ENCODE results near the gene STRIP1. TPM values are rescaled to one million over a fixed set of nuclear protein-coding genes. Genes with fewer than 3 reads are reported as not detected.
A peak's percentile ranks its signal among the peaks of the same experiment; 100 is the strongest.

Gene STRIP1
- polyA plus RNA-seq, 6 donors from 2014 or later = 19.3 to 45.4 (median 24.1) TPM

- H3K4me1 Mint-ChIP-seq = peaks cover 8 to 11% (median 8%) of the 10 kb centered on the region in 3 donors
- H3K36me3 Mint-ChIP-seq = peaks cover 0 to 7% of the 10 kb centered on the region in 2 donors
- H3K27ac Mint-ChIP-seq = peak overlapping the region in 3 of 6 donors; percentile 44 to 94 (median 67)
- ATAC-seq (ENCODE audit: low read depth in 2 of 2) (no peak), DNase-seq (no peak)
- H3K4me3 Mint-ChIP-seq = no peak overlapping the region
- no peaks in the 10 kb centered on the region for H3K27me3 Mint-ChIP-seq
- H3K9me3 Mint-ChIP-seq = no peaks in the 10 kb centered on the region
These were observed 37.1 kb upstream of the STRIP1 start for GRCh38 chr1:109997204-109997866.

GRCh38 chr1:109997867-109998229, 36.6 kb upstream of the STRIP1 start:
- H3K36me3 Mint-ChIP-seq = peaks cover 0 to 7% of the 10 kb centered on the region in 2 donors
- ATAC-seq (ENCODE audit: low read depth in 2 of 2) = no peak
- no peak for DNase-seq
- no peaks in the 10 kb centered on the region for H3K27me3 Mint-ChIP-seq
- peaks cover 8 to 13% (median 8%) of the 10 kb centered on the region in 3 donors for H3K4me1 Mint-ChIP-seq
- no peaks in the 10 kb centered on the region for H3K9me3 Mint-ChIP-seq
- H3K4me3 Mint-ChIP-seq = no peak overlapping the region
- no peak overlapping the region for H3K27ac Mint-ChIP-seq

- Mint-ChIP-seq H3K4me3 (no peak overlapping the region), H3K36me3 (no peaks in the 10 kb centered on the region), H3K4me1 (peaks cover 24 to 31% (median 30%) of the 10 kb centered on the region in 3 donors), H3K27me3 (no peaks in the 10 kb centered on the region), H3K9me3 (no peaks in the 10 kb centered on the region), H3K27ac (peak overlapping the region in 3 of 6 donors; percentile 20 to 49 (median 47))
- ATAC-seq (ENCODE audit: low read depth in 2 of 2) (no peak), DNase-seq (no peak)
These were observed 31.7 kb upstream of the STRIP1 start for GRCh38 chr1:110002695-110003094.

GRCh38 chr1:110003747-110004428, 30.5 kb upstream of the STRIP1 start:
- Mint-ChIP-seq H3K4me3 (peak overlapping the region in 2 of 8 donors; percentile 20 to 57), H3K27ac (peak overlapping the region in 5 of 6 donors; percentile 13 to 67 (median 47)), H3K36me3 (no peaks in the 10 kb centered on the region), H3K9me3 (no peaks in the 10 kb centered on the region), H3K4me1 (peaks cover 24 to 31% (median 30%) of the 10 kb centered on the region in 3 donors), H3K27me3 (no peaks in the 10 kb centered on the region)
- DNase-seq = no peak
- peak; percentile 58 to 73 for ATAC-seq (ENCODE audit: low read depth in 2 of 2)

- Mint-ChIP-seq H3K27ac (peak overlapping the region in 2 of 6 donors; percentile 34 to 47), H3K4me1 (peaks cover 24 to 31% (median 30%) of the 10 kb centered on the region in 3 donors), H3K9me3 (no peaks in the 10 kb centered on the region), H3K36me3 (no peaks in the 10 kb centered on the region), H3K4me3 (no peak overlapping the region), H3K27me3 (no peaks in the 10 kb centered on the region)
- DNase-seq = no peak
- no peak for ATAC-seq (ENCODE audit: low read depth in 2 of 2)
These were observed 29.8 kb upstream of the STRIP1 start for GRCh38 chr1:110004583-110004982.

- H3K36me3 Mint-ChIP-seq = no peaks in the 10 kb centered on the region
- peaks cover 30 to 42% (median 40%) of the 10 kb centered on the region in 3 donors for H3K4me1 Mint-ChIP-seq
- DNase-seq = no peak
- no peak for ATAC-seq (ENCODE audit: low read depth in 2 of 2)
- no peaks in the 10 kb centered on the region for H3K9me3 Mint-ChIP-seq
- no peaks in the 10 kb centered on the region for H3K27me3 Mint-ChIP-seq
- no peak overlapping the region for H3K4me3 Mint-ChIP-seq
- H3K27ac Mint-ChIP-seq = peak overlapping the region in 2 of 6 donors; percentile 24 to 44
These were observed 28.5 kb upstream of the STRIP1 start for GRCh38 chr1:110005971-110006370.

- Mint-ChIP-seq H3K27me3 (no peaks in the 10 kb centered on the region), H3K4me1 (peaks cover 35 to 48% (median 45%) of the 10 kb centered on the region in 3 donors), H3K4me3 (no peak overlapping the region), H3K36me3 (no peaks in the 10 kb centered on the region), H3K9me3 (no peaks in the 10 kb centered on the region), H3K27ac (peak overlapping the region in 1 of 6 donors; percentile 44)
- ATAC-seq (ENCODE audit: low read depth in 2 of 2) (no peak), DNase-seq (no peak)
These were observed 27.9 kb upstream of the STRIP1 start for GRCh38 chr1:110006516-110006915.

- H3K4me3 Mint-ChIP-seq = no peak overlapping the region
- DNase-seq (no peak), ATAC-seq (ENCODE audit: low read depth in 2 of 2) (no peak)
- H3K9me3 Mint-ChIP-seq = no peaks in the 10 kb centered on the region
- H3K36me3 Mint-ChIP-seq = peaks cover 0 to 2% of the 10 kb centered on the region in 2 donors
- H3K4me1 Mint-ChIP-seq = peaks cover 39 to 54% (median 52%) of the 10 kb centered on the region in 3 donors
- H3K27ac Mint-ChIP-seq = peak overlapping the region in 4 of 6 donors; percentile 41 to 82 (median 54)
- H3K27me3 Mint-ChIP-seq = no peaks in the 10 kb centered on the region
These were observed 27.2 kb upstream of the STRIP1 start for GRCh38 chr1:110007046-110007830.

GRCh38 chr1:110008971-110009565, 25.4 kb upstream of the STRIP1 start:
- no peak overlapping the region for H3K4me3 Mint-ChIP-seq

GRCh38 chr1:110011527-110012041, 22.8 kb upstream of the STRIP1 start:
- ATAC-seq (ENCODE audit: low read depth in 2 of 2) (peak; percentile 90 to 91), DNase-seq (peak; percentile 83)
- H3K9me3 Mint-ChIP-seq = no peaks in the 10 kb centered on the region
- peaks cover 19 to 31% (median 29%) of the 10 kb centered on the region in 3 donors for H3K4me1 Mint-ChIP-seq
- no peaks in the 10 kb centered on the region for H3K27me3 Mint-ChIP-seq
- peak overlapping the region; percentile 18 to 90 (median 81) for H3K4me3 Mint-ChIP-seq
- peaks cover 18 to 24% of the 10 kb centered on the region in 2 donors for H3K36me3 Mint-ChIP-seq
- H3K27ac Mint-ChIP-seq = peak overlapping the region; percentile 98 to 99 (median 99)

More at GRCh38 chr1:110008971-110009565, 25.4 kb upstream of the STRIP1 start:
- DNase-seq (no peak), ATAC-seq (ENCODE audit: low read depth in 2 of 2) (no peak)
- Mint-ChIP-seq H3K27me3 (no peaks in the 10 kb centered on the region), H3K4me1 (peaks cover 32 to 49% (median 47%) of the 10 kb centered on the region in 3 donors), H3K36me3 (peaks cover 0 to 3% of the 10 kb centered on the region in 2 donors), H3K27ac (peak overlapping the region in 3 of 6 donors; percentile 18 to 98 (median 52)), H3K9me3 (no peaks in the 10 kb centered on the region)

GRCh38 chr1:110012100-110012780, 22.2 kb upstream of the STRIP1 start:
- H3K9me3 Mint-ChIP-seq = no peaks in the 10 kb centered on the region
- peaks cover 22 to 29% of the 10 kb centered on the region in 2 donors for H3K36me3 Mint-ChIP-seq
- ATAC-seq (ENCODE audit: low read depth in 2 of 2) (peak; percentile 77 to 80), DNase-seq (peak; percentile 83)
- peaks cover 19 to 31% (median 29%) of the 10 kb centered on the region in 3 donors for H3K4me1 Mint-ChIP-seq
- H3K4me3 Mint-ChIP-seq = peak overlapping the region; percentile 65 to 90 (median 79)
- H3K27ac Mint-ChIP-seq = peak overlapping the region; percentile 98 to 99 (median 99)
- no peaks in the 10 kb centered on the region for H3K27me3 Mint-ChIP-seq

GRCh38 chr1:110017792-110018191, 16.6 kb upstream of the STRIP1 start:
- ATAC-seq (ENCODE audit: low read depth in 2 of 2) = no peak
- DNase-seq = no peak
- H3K27me3 Mint-ChIP-seq = no peaks in the 10 kb centered on the region
- H3K4me1 Mint-ChIP-seq = peaks cover 1 to 3% (median 2%) of the 10 kb centered on the region in 3 donors
- H3K4me3 Mint-ChIP-seq = no peak overlapping the region
- no peaks in the 10 kb centered on the region for H3K9me3 Mint-ChIP-seq
- H3K36me3 Mint-ChIP-seq = peaks cover 33 to 52% of the 10 kb centered on the region in 2 donors
- no peak overlapping the region for H3K27ac Mint-ChIP-seq

Measured in naive B cell (primary cell).